Activated gamma-delta T cell treated with Interleukin-2 at 50 U/mL for 16 hours (primary cell): ENCODE measurements around the gene TRIM34.
"Not testable (repeated sequence)": the region's sequence is repeated elsewhere in the genome, so short reads cannot be mapped to it uniquely, and the experiment has no call there.

ENCODE experiments used
- DNase-seq: peaks from one replicate; pipeline ENCODE4 v3.0.0-alpha.2; 2020

Gene TRIM34

DNA sequence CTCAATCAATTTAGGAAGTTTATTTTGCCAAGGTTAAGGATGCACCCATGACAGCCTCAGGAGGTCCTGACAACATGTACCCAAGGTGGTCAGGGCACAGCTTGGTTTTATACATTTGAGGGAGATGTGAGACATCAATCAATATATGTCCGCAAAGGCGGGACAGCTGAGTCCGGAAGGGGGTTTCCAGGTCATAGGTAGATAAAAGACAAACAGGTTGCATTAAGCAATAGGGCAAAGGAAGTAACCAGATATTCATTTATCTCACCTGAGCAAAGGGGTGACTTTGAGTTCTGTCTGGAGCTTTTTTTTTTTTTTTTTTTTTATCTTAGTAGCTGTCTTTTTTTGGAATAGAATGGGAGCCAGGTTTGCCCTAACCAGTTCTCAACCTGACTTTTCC, 2.0 kb upstream of the TRIM34 start:
- no peak for DNase-seq

DNA sequence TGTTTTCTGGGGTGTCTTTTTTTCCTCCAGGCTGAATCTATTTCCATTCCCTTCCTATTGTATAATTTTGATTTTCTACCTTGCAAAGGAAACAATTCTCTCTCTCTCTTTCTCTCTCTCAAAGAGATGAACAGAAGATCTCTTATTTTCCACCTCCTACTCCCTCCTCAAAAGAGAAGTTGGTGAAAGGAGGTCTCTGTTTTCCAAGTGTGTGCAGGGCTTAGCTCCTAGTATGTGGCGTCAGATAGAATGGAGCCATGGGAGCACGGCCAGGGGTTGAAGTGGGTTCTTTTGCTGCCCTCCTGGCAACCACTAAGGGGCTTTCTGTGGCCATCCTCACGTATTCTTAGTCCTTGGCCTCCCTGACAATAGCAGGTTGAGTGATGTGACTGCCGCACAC, 480 bp downstream of the TRIM34 start:
- no peak for DNase-seq

DNA sequence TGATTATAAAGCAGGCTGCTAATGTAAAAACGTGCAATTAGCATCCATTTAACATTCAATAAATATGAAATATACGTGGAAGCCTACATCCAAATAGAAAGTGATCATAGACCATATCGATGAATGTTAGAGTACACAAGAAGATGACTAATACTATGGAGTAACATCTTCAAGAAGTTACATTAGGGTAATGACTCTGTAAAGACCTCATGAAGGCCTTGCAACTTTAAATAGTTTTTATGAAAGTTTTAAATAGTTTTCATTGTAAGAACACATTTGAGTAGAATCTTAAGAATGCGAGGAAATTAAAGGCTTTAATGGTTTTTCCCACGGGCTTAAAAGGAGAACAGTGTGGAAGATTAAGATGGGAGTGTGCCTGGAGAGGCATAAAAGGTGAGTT, 1.4 kb downstream of the TRIM34 start:
- DNase-seq, result no peak

DNA sequence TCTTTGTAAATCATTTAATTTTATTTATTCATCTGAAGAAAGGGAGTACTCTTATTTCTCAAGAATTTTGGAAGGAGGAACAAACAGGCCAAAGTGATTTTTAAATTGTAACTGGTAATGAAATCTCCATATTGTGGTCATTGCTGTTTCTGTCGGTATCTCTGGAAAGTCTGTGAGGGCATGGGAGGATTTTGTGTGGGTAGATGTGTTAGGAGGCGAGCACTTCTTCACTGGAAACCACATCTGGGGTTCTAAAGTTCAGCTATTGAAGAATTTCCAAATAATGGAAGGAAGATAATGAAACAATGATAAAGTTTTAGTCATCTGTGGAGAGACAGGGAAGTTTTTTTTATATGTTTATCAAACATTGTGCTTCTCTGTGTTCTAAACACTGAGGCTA, 6.6 kb downstream of the TRIM34 start:
- DNase-seq, result no peak

DNA sequence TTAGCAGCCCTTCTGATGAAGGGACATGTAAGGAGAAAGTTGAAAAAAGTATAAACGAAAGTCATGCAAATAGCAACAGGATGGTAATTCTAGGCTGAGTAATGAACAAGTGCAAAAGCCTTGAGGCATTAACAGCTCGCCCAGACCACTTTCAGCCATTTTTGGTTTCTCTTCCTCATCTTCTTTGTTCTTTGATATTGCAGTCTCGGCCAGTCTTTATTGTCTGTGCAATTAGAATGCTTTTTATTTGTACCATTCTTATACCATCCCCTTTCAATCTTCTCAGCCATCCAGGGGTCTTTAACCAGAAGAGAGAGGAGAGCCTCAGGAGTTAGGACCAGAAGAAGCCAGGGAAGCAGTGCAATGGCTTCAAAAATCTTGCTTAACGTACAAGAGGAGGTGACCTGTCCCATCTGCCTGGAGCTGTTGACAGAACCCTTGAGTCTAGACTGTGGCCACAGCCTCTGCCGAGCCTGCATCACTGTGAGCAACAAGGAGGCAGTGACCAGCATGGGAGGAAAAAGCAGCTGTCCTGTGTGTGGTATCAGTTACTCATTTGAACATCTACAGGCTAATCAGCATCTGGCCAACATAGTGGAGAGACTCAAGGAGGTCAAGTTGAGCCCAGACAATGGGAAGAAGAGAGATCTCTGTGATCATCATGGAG, 7.3 kb downstream of the TRIM34 start:
- no peak for DNase-seq

DNA sequence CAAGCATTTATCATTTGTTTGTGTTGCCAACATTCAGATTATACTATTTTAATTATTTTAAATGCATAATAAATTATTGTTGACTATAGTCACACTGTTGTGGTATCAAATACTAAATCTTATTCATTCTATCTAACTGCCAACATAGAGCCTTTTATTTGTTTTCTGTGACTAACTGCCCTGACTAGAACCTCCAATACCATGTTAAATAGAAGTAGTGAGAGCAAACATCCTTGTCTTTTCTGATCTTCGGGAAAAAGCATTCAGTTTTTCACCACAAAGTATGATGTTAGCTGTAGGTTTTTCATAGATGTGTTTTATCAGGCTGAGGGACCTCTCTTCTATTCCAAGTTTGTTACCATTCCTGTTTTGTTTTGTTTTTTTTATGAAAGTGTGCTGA, 15.2 kb downstream of the TRIM34 start:
- DNase-seq, result no peak

DNA sequence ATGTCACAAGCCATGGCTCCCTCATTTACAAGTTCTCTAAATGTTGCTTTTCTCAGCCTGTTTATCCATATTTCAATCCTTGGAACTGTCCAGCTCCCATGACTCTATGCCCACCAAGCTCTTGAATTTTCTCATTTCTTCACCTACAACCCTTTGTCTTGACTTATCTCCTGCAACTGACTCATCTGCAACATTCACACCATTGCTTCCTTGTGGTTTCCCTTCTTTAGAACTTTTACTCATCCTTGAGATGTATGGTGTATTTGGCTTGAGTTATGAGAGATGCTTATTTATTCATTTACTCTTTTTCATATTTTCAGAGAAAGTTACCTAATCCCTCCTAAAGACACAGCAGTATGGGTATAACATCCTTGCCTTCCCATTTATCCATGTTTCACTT, 18.8 kb downstream of the TRIM34 start:
- no peak for DNase-seq

DNA sequence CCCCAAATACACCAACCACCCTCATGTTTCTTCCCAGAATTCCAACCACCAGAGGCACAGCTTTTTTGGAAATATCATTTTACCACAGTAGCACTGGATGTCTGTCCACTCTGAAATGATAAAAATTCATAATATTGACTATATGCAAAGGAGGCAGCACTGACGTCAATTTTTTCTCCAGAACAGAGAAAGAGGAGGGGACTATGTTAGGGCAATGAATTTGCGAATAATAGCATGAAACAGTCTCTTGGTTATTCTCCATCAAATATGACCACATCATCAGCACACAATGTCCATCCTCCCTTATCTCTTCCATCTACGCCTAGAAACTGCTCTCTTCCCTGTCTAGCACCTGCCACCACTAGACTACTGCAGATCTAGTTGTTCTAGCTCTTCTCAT, 21.3 kb downstream of the TRIM34 start:
- no peak for DNase-seq

DNA sequence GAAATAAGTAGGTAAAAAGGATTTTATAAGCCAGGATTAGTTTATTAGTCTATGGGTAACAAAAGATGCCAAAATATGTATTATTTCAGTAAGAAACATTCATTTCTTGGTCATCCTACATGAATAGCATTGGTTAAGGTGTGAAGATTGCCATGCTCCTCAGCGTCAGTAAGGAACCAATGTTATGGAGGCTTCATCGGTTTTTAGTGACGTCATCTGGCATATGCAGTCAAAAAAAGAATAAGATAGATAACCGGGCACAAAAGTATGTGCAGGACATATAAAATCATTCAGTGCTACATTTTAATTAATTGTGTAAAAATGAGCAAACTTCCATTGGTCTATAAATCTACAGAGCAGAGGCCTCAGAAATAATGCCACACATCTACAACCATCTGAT, 30.7 kb downstream of the TRIM34 start:
- no peak for DNase-seq

DNA sequence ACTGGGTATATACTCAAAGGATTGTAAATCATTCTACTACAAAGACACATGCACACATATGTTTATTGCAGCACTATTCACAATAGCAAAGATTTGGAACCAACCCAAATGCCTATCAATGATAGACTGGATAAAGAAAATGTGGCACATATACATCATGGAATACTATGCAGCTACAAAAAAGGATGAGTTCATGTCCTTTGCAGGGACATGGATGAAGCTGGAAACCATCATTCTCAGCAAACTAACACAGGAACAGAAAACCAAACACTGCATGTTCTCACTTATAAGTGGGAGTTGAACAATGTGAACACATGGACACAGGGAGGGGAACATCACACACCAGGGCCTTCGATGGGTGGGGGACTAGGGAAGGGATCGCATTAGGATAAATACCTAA, 32.2 kb downstream of the TRIM34 start:
- not testable (repeated sequence) for DNase-seq

DNA sequence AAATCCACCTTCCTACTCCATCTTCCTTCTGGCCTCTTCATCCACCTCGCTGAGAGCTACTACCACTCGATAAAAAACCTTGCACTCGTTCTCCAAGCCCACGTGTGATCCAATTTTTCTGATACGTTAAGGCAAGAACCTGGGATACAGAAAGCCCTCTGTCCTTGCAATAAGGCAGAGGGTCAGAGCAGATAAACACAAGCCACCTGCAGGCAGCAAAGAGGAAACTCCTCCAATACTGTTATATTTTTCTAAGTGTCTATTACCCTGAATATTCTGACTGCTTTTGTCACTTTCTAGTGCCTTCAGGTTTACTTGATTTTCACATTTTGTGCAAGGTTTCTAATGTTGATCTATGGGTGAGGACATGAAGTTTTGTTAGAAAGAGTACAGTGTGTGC, 33.5 kb downstream of the TRIM34 start:
- DNase-seq, result no peak

DNA sequence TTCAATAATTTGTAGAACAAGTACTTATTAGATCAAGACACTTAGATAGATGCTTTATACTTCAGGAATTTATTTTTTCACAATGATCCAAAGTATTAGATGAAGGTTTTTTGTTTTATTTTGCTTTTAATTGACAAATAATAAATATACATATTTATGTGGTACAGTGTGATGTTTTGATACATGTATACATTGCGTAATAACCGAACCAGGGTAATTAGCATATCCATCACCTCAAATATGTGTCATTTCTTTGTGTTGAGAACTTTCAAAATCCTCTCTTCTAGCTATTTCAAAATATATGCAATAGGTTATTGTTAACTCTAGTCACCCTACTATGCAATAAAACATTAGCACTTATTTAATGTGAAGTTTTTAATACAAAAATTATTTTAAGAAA, 38.7 kb downstream of the TRIM34 start:
- no peak for DNase-seq

DNA sequence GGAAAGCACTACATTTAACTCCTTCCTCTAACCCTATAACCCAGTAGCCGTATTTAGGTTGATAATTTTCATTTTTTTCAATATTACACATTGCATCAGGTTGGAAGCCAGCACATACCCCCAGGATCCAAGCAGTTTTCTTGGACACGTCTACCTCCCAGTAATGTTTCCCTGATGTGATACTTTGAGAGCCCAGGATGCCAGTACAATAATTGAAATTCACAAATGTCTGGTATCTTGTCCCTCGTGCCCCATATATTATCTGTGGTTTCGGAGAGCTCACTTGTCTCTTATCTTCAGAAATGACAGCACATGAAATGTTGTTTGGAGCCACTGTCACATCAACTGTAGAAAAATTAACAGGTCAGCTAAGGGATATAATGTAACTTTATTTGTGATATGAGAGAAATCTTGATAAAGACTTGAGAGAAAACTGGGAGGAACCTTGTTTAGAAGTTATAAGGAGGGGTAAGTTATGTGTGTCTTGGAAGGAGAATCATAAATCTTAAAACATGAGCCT, 40.3 kb downstream of the TRIM34 start:
- no peak for DNase-seq

DNA sequence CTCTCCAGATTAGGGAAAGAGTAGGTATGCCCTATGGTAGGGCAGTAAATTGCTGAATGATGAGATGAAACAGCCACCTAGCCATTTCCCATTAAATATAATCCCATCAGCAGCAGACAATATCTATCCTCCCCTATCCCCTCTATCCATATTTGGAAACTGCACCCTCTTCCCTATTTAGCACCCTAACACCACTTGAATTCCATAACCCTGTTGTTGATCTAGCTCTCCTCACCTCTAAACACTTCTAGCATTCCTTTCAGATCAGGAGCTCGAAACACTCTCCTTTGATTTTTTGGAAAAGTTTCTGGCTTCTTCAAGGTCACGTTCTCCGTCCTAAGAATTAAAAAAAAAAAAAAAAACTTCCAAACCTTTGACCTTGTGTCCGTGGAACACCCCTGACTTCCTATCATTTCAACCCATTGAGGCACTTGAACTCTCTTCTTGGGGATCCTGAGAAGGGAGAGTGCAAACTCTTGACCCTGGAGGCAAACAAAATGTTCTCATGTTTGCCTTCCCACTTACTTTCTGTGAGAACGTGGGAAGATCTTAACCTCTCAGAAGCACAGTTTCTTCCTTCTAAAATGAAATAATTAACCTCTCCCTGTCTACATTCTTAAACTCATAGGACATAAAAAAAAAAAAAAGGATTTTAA, 41.1 kb downstream of the TRIM34 start:
- no peak for DNase-seq

DNA sequence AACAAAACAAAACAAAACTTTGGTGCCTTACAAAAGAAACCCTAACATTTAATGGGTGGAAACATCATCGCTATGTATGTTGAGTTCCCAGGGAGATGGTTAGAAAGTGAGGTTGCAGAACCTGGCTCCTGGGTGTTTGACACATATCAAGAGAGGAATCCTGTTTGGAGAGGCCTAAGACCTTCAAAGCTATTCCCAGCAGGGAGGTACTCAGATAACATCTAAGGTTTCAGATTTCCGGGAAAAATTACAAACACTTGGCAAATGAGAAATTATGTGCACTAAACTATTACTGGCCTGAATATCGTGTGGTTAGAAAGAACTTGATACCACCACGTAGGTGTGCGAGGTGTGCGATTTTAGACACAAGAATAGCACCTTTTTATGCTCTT, 41.6 kb downstream of the TRIM34 start:
- DNase-seq, result no peak

DNA sequence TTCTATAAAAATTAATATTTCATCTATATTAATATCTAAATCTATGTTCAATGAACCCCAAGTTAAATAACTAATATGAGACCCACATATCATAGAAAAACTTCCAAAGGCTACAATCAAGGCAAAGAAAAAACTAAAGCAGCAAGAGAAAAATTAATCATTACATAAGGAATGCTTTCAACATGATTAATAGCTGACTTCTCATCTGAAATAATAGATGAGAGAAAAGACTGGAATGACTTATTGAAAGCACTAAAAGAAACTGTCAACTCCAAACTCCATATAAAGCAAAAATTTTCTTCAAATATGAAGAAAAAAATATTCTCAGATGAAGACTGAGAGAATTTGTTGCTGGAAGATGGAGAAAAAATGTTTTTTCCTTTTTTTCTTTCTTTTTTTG, 47.0 kb downstream of the TRIM34 start:
- DNase-seq, result no peak

DNA sequence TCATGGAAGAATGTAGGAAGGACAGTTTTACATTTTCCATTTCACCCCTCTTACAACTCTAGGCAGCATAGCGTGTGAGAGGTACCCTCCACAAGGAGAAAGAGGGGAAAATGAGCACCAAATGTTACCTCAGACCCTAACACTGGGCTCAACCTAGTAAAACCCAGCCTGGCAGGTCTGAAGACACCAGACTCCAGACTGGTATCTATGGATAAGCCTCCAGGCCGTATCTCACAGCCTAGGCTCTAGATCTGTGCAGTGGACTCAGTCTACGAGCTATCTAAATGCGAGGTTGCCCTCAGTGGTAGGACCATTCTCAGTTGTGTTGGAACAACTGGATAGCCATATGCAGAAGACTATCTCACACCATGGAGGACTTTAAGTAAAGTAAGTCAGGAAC, 49.6 kb downstream of the TRIM34 start:
- DNase-seq, result no peak

DNA sequence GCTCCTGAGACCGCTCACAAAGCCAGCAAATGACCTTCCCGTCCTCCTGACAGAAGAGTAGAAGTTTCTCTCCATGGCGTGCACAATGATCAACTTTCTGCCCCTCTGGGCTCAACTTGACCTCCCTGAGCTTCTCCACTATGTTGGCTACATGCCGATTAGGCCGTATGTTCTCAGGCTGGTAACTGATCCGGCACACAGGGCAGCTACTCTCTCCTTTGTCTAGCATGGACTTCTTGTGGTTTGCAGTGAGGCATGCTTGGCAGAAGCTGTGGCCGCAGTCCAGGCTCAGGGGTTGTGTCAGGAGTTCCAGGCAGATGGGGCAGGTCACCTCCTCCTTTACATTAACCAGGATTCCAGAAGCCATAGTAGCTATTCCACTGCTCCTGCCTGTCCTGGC, 55.0 kb downstream of the TRIM34 start:
- no peak for DNase-seq

DNA sequence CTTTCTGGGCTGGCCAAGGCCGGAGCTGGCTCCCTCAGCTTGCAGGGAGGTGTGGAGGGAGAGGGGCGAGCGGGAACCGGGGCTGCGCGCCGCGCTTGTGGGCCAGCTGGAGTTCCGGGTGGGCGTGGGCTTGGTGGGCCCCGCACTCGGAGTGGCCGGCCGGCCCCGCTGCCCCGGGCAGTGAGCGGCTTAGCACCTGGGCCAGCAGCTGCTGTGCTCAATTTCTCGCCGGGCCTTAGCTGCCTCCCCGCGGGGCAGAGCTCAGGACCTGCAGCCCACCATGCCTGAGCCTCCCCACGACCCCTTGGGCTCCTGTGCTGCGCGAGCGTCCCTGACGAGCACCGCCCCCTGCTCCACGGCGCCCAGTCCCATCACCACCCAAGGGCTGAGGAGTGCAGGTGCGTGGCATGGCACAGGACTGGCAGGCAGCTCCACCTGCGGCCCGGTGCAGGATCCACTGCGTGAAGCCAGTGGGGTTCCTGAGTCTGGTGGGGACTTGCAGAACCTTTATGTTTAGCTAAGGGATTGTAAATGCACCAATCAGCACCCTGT, 58.2 kb downstream of the TRIM34 start:
- DNase-seq, result not testable (repeated sequence)

DNA sequence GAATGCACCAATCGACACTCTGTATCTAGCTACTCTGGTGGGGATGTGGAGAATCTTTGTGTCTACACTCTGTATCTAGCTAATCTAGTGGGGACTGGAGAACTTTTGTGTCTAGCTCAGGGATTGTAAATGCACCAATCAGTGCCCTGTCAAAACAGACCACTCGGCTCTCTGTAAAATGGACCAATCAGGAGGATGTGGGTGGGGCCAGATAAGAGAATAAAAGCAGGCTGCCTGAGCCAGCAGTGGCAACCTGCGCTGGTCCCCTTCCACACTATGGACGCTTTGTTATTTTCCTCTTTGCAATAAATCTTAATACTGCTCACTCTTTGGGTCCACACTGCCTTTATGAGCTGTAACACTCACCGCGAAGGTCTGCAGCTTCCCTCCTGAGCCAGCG, 58.8 kb downstream of the TRIM34 start:
- peak; percentile 12 for DNase-seq

DNA sequence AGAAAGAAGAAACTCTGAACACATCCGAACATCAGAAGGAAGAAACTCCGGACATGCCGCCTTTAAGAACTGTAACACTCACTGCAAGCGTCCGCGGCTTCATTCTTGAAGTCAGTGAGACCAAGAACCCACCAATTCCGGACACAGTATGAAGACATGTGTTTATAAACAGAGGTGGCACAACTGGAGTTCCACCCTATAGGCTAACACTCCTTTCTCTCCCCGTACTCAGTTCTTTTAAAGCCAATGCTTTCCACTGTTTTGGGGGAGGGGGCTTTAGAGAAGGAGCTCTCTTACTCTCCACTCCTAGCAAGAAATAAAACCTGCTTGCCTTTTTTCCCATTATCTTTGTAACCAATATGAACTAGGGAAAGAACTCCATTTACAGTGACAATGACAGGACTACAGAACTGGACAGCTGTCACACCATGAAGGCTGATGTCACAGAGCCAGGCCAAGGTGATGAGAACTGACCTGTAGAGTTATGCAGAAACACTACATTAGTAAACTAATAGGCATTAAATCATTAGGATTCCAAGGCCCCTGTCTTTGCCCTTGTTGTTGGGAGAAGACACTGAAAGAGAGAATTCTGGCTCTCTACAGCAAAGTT, 59.3 kb downstream of the TRIM34 start:
- DNase-seq, result no peak

DNA sequence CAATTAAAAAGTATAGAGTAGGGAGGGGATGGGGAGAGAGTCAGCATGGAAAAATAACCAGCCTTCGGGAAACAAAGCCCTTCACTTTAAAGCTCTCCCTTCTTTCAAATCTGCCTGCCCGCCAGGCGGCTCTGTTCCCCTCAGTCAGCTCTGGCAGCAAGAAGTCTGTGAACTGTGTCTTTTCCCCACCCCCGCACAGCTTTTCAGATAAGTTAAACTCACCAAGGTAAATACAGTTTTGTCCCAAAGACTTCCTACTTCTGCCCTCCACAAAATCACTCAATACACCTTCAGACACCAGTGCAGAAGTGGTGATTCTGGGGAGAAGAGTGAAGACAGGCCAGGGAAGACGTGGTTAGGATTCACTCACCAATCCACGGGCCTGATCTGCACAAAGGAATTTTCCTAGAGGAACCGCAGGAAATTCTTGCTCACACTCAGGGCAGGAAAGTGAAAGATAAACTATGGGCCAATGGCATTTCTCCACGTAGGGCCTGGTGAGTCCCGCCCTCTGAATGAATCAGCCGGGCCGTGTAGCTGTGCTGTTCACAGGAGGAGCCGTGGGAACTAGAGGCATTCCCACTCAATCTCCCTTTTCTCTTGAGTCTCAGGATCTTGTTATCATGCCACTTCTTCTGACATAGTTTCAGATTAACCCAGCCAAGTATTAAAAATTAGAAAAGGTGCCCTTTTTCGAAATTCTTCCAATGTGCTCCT, 60.0 kb downstream of the TRIM34 start, which contains the start of gene TRIM5:
TRIM5 (minus strand) TSS at position 429 of the 717 bp plus-strand sequence. CDS start 4,897 bp downstream, outside the sequence.
- DNase-seq, result peak; percentile 69

DNA sequence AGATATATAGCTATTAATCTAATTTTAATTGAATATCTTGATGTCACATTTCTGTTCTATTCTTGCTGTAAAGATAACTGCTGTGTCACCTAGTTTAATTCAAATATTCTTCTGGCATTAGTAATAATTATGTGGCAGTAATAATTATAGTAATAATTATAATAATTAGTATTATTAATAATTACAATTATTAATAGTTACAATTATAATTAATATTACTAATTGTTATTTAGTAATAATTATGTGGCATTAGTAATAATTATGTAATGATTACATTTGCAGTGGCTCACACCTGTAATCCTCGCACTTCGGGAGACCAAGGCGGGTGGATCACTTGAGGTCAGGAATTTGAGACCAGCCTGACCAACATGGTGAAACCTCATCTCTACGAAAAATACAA, 61.6 kb downstream of the TRIM34 start:
- no peak for DNase-seq
